ENCODE measurements around the gene EMP3. TPM values are rescaled to one million over a fixed set of nuclear protein-coding genes. Genes with fewer than 3 reads are reported as not detected.
A peak's percentile ranks its signal among the peaks of the same experiment; 100 is the strongest.

The EMP3 gene, protein sequence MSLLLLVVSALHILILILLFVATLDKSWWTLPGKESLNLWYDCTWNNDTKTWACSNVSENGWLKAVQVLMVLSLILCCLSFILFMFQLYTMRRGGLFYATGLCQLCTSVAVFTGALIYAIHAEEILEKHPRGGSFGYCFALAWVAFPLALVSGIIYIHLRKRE
- total RNA-seq, result 10 to 100 TPM; 11.6 to 29.4 TPM

DNA sequence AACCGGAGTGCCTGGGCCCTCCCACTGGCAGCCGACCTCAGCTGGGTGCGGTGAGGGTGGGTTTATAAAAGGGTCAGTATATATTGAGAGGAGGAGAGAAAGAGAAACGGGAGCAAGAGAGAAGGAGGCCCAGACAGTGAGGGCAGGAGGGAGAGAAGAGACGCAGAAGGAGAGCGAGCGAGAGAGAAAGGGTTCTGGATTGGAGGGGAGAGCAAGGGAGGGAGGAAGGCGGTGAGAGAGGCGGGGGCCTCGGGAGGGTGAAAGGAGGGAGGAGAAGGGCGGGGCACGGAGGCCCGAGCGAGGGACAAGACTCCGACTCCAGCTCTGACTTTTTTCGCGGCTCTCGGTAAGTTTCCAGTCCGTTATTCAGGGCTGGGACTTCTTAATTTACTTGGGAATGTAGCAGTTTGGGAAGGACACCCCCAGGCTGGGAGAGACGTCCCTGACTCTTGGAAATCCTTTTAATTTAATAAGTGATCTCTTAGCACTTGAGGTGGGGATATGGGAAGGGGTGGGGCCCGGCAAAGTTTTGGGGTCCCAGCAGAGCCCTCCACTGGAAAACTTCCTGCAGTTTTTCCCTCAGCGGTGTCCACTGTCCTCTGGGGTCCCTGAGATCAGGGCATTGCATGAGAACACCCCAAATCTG is at the start of gene EMP3:
EMP3 (plus strand) TSS at position 288 of the 646 bp plus-strand sequence. CDS start 1,293 bp downstream, outside the sequence.
- H3K4me1 ChIP-seq, result peaks cover 4% of the 10 kb centered on the region
- peak within 1 kb of the TSS; percentile 81 for H3K27ac ChIP-seq
- TF ChIP-seq, protein P1, sequence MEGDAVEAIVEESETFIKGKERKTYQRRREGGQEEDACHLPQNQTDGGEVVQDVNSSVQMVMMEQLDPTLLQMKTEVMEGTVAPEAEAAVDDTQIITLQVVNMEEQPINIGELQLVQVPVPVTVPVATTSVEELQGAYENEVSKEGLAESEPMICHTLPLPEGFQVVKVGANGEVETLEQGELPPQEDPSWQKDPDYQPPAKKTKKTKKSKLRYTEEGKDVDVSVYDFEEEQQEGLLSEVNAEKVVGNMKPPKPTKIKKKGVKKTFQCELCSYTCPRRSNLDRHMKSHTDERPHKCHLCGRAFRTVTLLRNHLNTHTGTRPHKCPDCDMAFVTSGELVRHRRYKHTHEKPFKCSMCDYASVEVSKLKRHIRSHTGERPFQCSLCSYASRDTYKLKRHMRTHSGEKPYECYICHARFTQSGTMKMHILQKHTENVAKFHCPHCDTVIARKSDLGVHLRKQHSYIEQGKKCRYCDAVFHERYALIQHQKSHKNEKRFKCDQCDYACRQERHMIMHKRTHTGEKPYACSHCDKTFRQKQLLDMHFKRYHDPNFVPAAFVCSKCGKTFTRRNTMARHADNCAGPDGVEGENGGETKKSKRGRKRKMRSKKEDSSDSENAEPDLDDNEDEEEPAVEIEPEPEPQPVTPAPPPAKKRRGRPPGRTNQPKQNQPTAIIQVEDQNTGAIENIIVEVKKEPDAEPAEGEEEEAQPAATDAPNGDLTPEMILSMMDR (IDR thresholded peaks at IDR 0.05), result no peak
- H3K27me3 ChIP-seq, result no peaks in the 10 kb centered on the region
- peak; percentile 76 for DNase-seq
- H3K36me3 ChIP-seq, result no peaks in the 10 kb centered on the region
- no peaks in the 10 kb centered on the region for H3K9me3 ChIP-seq
- H3K9ac ChIP-seq (ENCODE audit: low read depth in 2 of 2, low read length in 2 of 2), result peak within 1 kb of the TSS; percentile 72 to 79
- H3K4me3 ChIP-seq, result peak within 1 kb of the TSS; percentile 30
- intact Hi-C loops (cut with DNase I), result loop anchor here (10.0 kb wide), 1 partner anchor 289 kb away; the partner anchor contains the start of genes FAM83E, RPL18 and SPHK2

DNA sequence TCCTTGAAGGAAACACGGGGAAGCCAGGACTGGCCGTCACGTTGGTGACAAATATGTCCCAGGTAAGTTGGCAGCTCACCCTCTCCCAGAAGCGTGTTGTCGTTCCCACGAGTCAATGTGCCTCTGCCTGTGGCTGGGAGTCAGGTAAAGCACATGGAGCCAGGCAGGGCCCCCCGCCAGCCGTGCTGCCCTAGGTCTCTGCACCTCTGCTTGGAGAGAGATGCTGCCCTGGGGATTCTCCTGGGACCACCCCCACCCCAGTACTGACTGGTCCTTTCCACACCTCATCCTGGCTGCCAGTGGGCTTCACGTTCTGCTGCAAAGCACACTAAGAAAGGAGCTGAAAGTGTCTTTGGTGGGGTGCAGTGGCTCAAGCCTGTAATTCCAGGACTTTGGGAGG is 45.6 kb upstream of the EMP3 start:
- Histone ChIP-seq H3K4me3 (no peak overlapping the region), H3K9me3 (no peaks in the 10 kb centered on the region), H3K4me1 (no peaks in the 10 kb centered on the region), H3K9ac (ENCODE audit: low read depth in 2 of 2, low read length in 2 of 2) (no peak overlapping the region), H3K36me3 (no peaks in the 10 kb centered on the region), H3K27ac (no peak overlapping the region), H3K27me3 (no peaks in the 10 kb centered on the region)
- DNase-seq, result no peak
- intact Hi-C loops (cut with DNase I), result no loop called here
- TF ChIP-seq, protein P1 (IDR thresholded peaks at IDR 0.05), result no peak

DNA sequence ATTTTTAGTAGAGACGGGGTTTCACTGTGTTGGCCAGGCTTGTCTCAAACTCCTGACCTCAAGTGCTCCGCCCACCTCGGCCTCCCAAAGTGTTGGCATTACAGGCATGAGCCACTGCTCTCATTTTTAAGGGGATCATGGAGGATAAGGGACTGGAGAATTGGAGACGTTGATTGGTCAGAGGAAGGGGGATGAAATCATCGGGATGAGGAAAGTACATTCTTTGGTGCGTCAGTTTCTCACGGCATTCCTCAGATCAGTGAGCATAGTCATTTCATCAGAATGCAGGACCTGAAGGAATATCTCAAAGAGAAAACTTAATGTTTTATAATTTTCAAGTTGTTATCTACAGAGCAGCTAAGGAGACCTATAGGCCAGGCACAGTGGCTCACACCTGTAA is 41.4 kb upstream of the EMP3 start:
- no peaks in the 10 kb centered on the region for H3K9me3 ChIP-seq
- H3K27ac ChIP-seq, result no peak overlapping the region
- H3K4me3 ChIP-seq, result no peak overlapping the region
- no peaks in the 10 kb centered on the region for H3K4me1 ChIP-seq
- intact Hi-C loops (cut with DNase I), result no loop called here
- no peak for DNase-seq
- H3K9ac ChIP-seq (ENCODE audit: low read depth in 2 of 2, low read length in 2 of 2), result no peak overlapping the region
- H3K36me3 ChIP-seq, result no peaks in the 10 kb centered on the region
- H3K27me3 ChIP-seq, result no peaks in the 10 kb centered on the region
- TF ChIP-seq, protein P1 (IDR thresholded peaks at IDR 0.05), result no peak

DNA sequence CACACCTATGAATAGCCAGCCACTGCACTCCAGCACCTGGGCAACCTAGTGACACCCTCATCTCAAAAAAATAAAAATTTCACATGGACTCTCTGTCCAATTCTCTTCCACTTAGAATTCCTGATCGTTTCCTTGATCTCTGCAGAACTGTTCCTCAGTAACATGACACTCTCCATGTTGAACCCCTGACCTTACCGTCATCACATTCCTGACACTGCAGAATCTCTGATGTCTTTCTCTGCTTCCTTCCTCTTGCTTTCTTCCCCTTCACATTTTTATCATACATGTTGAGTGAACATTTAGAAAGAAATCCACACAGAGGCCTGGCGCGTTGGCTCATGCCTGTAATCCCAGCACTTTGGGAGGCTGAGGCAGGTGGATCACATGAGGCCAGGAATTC is 40.5 kb upstream of the EMP3 start:
- H3K9ac ChIP-seq (ENCODE audit: low read depth in 2 of 2, low read length in 2 of 2), result no peak overlapping the region
- intact Hi-C loops (cut with DNase I), result no loop called here
- H3K4me1 ChIP-seq, result no peaks in the 10 kb centered on the region
- H3K27ac ChIP-seq, result no peak overlapping the region
- H3K9me3 ChIP-seq, result no peaks in the 10 kb centered on the region
- no peaks in the 10 kb centered on the region for H3K36me3 ChIP-seq
- no peak overlapping the region for H3K4me3 ChIP-seq
- TF ChIP-seq, protein P1 (IDR thresholded peaks at IDR 0.05), result no peak
- no peak for DNase-seq
- no peaks in the 10 kb centered on the region for H3K27me3 ChIP-seq

DNA sequence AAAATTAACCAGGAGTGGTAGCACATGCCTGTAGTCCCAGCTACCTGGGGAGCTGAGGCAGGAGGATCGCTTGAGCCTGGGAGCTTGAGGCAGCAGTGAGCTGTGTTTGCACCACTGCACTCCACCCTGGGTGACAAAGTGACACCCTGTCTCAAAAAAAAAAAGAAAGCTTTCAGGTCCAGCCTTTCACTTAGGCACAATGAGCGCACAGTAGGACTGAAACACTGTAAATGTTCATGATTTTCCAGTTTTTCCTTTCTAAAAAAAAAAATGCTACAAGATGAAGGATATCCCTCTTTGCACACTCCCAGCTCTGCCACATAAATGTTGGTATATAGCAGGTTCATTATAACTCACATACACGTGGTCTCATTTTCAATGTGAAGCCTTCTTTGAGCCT is 37.6 kb upstream of the EMP3 start:
- no peaks in the 10 kb centered on the region for H3K36me3 ChIP-seq
- DNase-seq, result no peak
- intact Hi-C loops (cut with DNase I), result no loop called here
- peaks cover 4% of the 10 kb centered on the region for H3K4me1 ChIP-seq
- no peak overlapping the region for H3K27ac ChIP-seq
- H3K4me3 ChIP-seq, result no peak overlapping the region
- H3K27me3 ChIP-seq, result no peaks in the 10 kb centered on the region
- H3K9me3 ChIP-seq, result no peaks in the 10 kb centered on the region
- TF ChIP-seq, protein P1 (IDR thresholded peaks at IDR 0.05), result no peak
- no peak overlapping the region for H3K9ac ChIP-seq (ENCODE audit: low read depth in 2 of 2, low read length in 2 of 2)
